TTC549 (cell line): ENCODE measurements around the gene MYMX.
"Not testable (repeated sequence)": the region's sequence is repeated elsewhere in the genome, so short reads cannot be mapped to it uniquely, and the experiment has no call there.

ENCODE experiments used
- FAIRE-seq: peaks from 2 replicates; lab custom pipeline; 2012; peaks lifted over from hg19 to GRCh38; lab: Jason Lieb, UNC

Gene MYMX

GRCh38 chr6:44216677-44217331 lies at the start of gene MYMX:
Gene MYMX (plus strand): TSS chr6:44216926. CDS start chr6:44217472, 546 bp downstream.
- FAIRE-seq = no peak

- FAIRE-seq = no peak
Observed at GRCh38 chr6:44167567-44167966, 49.2 kb upstream of the MYMX start.

GRCh38 chr6:44169154-44169553 lies 47.6 kb upstream of the MYMX start:
- FAIRE-seq = no peak

GRCh38 chr6:44169886-44170570 lies 46.7 kb upstream of the MYMX start:
- FAIRE-seq = no peak

GRCh38 chr6:44171899-44172546 lies 44.7 kb upstream of the MYMX start:
- FAIRE-seq = no peak

- no peak for FAIRE-seq
Observed at GRCh38 chr6:44172731-44173500, 43.8 kb upstream of the MYMX start.

- FAIRE-seq = no peak
Observed at GRCh38 chr6:44176130-44176761, 40.5 kb upstream of the MYMX start.

GRCh38 chr6:44176762-44177509 lies 39.8 kb upstream of the MYMX start:
- FAIRE-seq = no peak

- no peak for FAIRE-seq
Observed at GRCh38 chr6:44177691-44178423, 38.9 kb upstream of the MYMX start.

GRCh38 chr6:44178424-44179071 lies 38.2 kb upstream of the MYMX start:
- FAIRE-seq = no peak

GRCh38 chr6:44179072-44179536 lies 37.6 kb upstream of the MYMX start:
- FAIRE-seq = no peak

- no peak for FAIRE-seq
Observed at GRCh38 chr6:44179648-44180047, 37.1 kb upstream of the MYMX start.

- FAIRE-seq = no peak
Observed at GRCh38 chr6:44180406-44180805, 36.3 kb upstream of the MYMX start.

- no peak for FAIRE-seq
Observed at GRCh38 chr6:44180886-44181285, 35.8 kb upstream of the MYMX start.

GRCh38 chr6:44181784-44182183 lies 34.9 kb upstream of the MYMX start:
- not testable (repeated sequence) for FAIRE-seq

- FAIRE-seq = no peak
Observed at GRCh38 chr6:44182911-44183390, 33.8 kb upstream of the MYMX start.

GRCh38 chr6:44183783-44184182 lies 32.9 kb upstream of the MYMX start:
- FAIRE-seq = no peak

- FAIRE-seq = not testable (repeated sequence)
Observed at GRCh38 chr6:44185356-44185755, 31.4 kb upstream of the MYMX start.

- no peak for FAIRE-seq
Observed at GRCh38 chr6:44185953-44186634, 30.6 kb upstream of the MYMX start.
